Lung (tissue), 12 donors: Measurements from ENCODE around the gene HAUS6. TPM values are rescaled to one million over a fixed set of nuclear protein-coding genes. Genes with fewer than 3 reads are reported as not detected.
A peak's percentile ranks its signal among the peaks of the same experiment; 100 is the strongest.

Source experiments
- ATAC-seq: fragments of 200-7000 bp; cut with Tn5 transposase; one replicate; pipeline ENCODE4 v1.9.1; 2020; ENCODE audit warnings: moderate number of reproducible peaks; ENCODE audit not compliant: insufficient read depth, low FRiP score
- DNase-seq, 3 donors: peaks; one replicate each; pipeline ENCODE4 v3.0.0-alpha.2; 2013 to 2017
- H3K27ac ChIP-seq, 2 donors: one replicate each; pipeline ENCODE4 v1.5.1; 2013; ENCODE audit warnings: mild to moderate bottlenecking in 2 of 2, moderate library complexity in 2 of 2, control low read depth in 1 of 2, inconsistent platforms in 1 of 2, low read depth in 1 of 2, low read length in 1 of 2
- H3K27me3 ChIP-seq, 3 donors: one replicate each; pipeline ENCODE4 v1.5.1; 2013; ENCODE audit warnings: low read length in 2 of 3; ENCODE audit not compliant: control insufficient read depth in 3 of 3, insufficient read depth in 3 of 3
- H3K36me3 ChIP-seq, 4 donors: one replicate each; pipeline ENCODE4 v1.5.1; 2013; ENCODE audit warnings: low read length in 4 of 4, mild to moderate bottlenecking in 1 of 4, moderate library complexity in 1 of 4; ENCODE audit not compliant: control insufficient read depth in 4 of 4, insufficient read depth in 4 of 4
- H3K4me1 ChIP-seq, 5 donors: one replicate each; pipeline ENCODE4 v1.5.1; 2013; ENCODE audit warnings: low read length in 5 of 5, mild to moderate bottlenecking in 2 of 5, moderate library complexity in 1 of 5; ENCODE audit not compliant: control insufficient read depth in 5 of 5, insufficient read depth in 5 of 5
- H3K4me3 ChIP-seq: one replicate; pipeline ENCODE4 v1.5.1; 2013; ENCODE audit warnings: mild to moderate bottlenecking, control low read depth, moderate library complexity
- H3K9ac ChIP-seq, 2 donors: one replicate each; pipeline ENCODE4 v1.5.1; 2013; ENCODE audit warnings: low read length in 2 of 2, control low read depth in 1 of 2; ENCODE audit not compliant: insufficient read depth in 1 of 2
- H3K9me3 ChIP-seq, 4 donors: one replicate each; pipeline ENCODE4 v1.5.1; 2013; ENCODE audit warnings: low read length in 3 of 4, mild to moderate bottlenecking in 1 of 4, moderate library complexity in 1 of 4; ENCODE audit not compliant: control insufficient read depth in 4 of 4, insufficient read depth in 3 of 4
- WGBS, 2 donors: extraction: QIAGEN DNeasy Blood & Tissue Kit; methylation state at CpG; one replicate each; pipeline ENCODE4 v1.1.7; 2013; 5-methylcytosine and 5-hydroxymethylcytosine counted together
- polyA plus RNA-seq, 2 donors: library from polyadenylated mRNA; stranded (reverse); fragments of 200-250 nt; gene quantifications; one replicate each; pipeline ENCODE4 v1.2.1, GENCODE V29; 2013
- total RNA-seq, 2 donors: library from RNA; depleted of rRNA in 1 of 2; stranded (reverse); fragments of >200 nt in 1 of 2; gene quantifications; one replicate each; pipeline ENCODE4 v1.2.1, GENCODE V29; 2014 to 2021
- TF ChIP-seq, protein P1 (sequence below): IDR thresholded peaks from 2 replicates; pipeline ENCODE4 v1.5.1; 2012; ENCODE audit warnings: mild to moderate bottlenecking; ENCODE audit errors: control extremely low read depth, extremely low read depth
- donor health status: control.
- donor health status: control.
- donor health status: Bipolar disorder and iron deficiency.
- donor health status: healthy.
- donor health status: DM: yes; HTN: yes; CAD: no.

Gene HAUS6
- total and polyA plus RNA-seq, 4 donors, result 3.6 to 13.1 (median 5.7) TPM

DNA sequence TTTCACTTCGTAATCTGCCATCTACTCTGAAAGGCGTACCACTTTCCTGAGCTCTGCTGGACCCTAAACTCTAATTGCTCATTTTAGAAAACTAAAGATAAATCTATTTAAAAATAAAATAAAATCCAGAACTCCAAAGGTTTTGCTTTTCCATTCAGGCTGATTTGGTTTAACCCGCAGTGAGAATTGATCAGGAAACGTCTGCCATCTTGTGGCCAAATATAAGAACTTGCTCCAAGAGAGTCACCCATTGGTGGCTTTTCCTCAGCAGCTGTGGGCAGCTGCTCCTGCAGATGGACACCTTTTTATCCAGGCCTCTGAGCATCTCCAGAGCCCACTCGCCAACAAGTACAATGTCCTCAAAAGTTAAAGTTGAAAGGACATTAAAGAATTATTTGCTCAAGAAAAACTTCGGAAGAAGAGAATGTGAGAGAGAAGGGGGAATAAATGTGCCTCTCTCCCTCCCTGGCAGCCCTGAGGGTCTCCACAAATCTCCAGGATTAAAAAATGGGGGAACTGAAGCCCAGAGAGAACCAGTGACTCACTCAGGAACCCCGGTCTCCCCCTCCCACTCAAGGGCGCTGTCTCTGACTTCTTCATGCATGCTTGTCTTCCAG is 73.8 kb downstream of the HAUS6 start:
- Histone ChIP-seq H3K27me3 (no peaks in the 10 kb centered on the region), H3K4me1 (peaks cover 0 to 5% (median 0%) of the 10 kb centered on the region in 5 donors), H3K9ac (peak overlapping the region in 1 of 2 donors; percentile 58), H3K36me3 (no peaks in the 10 kb centered on the region), H3K9me3 (peaks cover 0 to 2% (median 0%) of the 10 kb centered on the region in 4 donors), H3K27ac (no peak overlapping the region), H3K4me3 (no peak overlapping the region)
- TF ChIP-seq, protein P1, sequence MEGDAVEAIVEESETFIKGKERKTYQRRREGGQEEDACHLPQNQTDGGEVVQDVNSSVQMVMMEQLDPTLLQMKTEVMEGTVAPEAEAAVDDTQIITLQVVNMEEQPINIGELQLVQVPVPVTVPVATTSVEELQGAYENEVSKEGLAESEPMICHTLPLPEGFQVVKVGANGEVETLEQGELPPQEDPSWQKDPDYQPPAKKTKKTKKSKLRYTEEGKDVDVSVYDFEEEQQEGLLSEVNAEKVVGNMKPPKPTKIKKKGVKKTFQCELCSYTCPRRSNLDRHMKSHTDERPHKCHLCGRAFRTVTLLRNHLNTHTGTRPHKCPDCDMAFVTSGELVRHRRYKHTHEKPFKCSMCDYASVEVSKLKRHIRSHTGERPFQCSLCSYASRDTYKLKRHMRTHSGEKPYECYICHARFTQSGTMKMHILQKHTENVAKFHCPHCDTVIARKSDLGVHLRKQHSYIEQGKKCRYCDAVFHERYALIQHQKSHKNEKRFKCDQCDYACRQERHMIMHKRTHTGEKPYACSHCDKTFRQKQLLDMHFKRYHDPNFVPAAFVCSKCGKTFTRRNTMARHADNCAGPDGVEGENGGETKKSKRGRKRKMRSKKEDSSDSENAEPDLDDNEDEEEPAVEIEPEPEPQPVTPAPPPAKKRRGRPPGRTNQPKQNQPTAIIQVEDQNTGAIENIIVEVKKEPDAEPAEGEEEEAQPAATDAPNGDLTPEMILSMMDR, result peak; percentile 43
- peak; percentile 70 to 89 (median 88) for DNase-seq
- 35 to 44% methylated on average over 8 of the region's 8 CpGs for WGBS, 2 donors
- no peak for ATAC-seq

DNA sequence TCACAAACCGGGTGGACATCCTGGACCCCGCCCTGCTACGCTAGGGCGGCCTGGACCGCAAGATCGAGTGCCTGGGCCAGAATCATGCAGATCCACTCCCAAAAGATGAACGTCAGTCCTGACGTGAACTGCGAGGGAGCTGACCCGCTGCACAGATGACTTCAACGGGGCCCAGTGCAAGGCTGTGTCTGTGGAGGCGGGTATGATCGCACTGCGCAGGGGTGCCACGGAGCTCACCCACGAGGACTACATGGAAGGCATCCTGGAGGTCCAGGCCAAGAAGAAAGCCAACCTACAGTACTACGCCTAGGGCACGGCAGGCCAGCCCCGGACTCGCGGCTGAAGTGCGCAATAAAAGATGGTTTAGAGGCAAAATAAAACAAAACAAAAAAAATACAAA is 74.9 kb downstream of the HAUS6 start:
- Histone ChIP-seq H3K4me3 (no peak overlapping the region), H3K9me3 (peaks cover 0 to 2% (median 0%) of the 10 kb centered on the region in 4 donors), H3K36me3 (no peaks in the 10 kb centered on the region), H3K4me1 (peaks cover 0 to 6% (median 0%) of the 10 kb centered on the region in 5 donors), H3K27ac (no peak overlapping the region), H3K9ac (no peak overlapping the region), H3K27me3 (no peaks in the 10 kb centered on the region)
- ATAC-seq (no peak), DNase-seq (no peak)
- WGBS, 2 donors, result 96% methylated on average over 22 of the region's 22 CpGs
- TF ChIP-seq, protein P1, result no peak

DNA sequence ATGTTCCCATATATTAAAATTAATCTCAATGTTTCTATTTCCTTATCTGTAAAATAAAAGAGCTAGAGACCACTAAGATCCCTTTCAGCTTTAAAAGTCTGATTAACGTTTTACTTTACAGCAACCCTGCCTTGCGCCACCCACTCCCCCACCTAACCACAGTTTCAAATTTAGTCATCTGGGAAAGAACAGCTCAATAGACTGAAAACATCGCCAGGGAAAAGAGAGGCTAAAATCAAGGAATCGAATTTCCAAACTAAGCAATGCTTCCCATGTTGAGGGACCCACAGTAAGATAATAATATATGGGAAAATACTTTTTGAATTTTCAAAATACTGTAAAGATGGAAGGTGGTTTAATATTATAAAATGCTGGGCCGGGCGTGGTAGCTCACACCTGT is 76.3 kb downstream of the HAUS6 start:
- no peak for DNase-seq
- Histone ChIP-seq H3K27ac (no peak overlapping the region), H3K27me3 (no peaks in the 10 kb centered on the region), H3K4me1 (peaks cover 0 to 9% (median 2%) of the 10 kb centered on the region in 5 donors), H3K36me3 (no peaks in the 10 kb centered on the region), H3K4me3 (no peak overlapping the region), H3K9ac (no peak overlapping the region), H3K9me3 (peaks cover 0 to 2% (median 0%) of the 10 kb centered on the region in 4 donors)
- no peak for ATAC-seq
- 87 to 90% methylated on average over 6 of the region's 6 CpGs for WGBS, 2 donors
- TF ChIP-seq, protein P1, result no peak

DNA sequence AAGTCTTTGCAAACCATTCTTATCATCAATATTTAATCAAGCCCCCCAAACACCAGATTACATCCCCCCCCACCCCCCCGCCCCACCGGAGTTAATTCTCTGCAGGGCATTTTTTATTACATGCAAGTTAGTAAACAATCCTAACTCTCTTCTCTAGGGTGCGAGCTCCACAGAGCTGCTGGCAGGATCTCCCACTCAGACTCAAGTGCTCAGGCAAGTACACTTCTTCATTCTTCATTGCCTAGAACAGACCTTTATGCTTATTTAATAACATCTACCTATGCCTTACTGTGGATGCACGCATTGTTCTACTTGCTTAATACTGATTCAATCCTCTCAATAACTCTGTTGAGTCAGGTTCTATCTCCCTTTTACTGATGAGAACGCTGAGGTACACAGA is 79.6 kb downstream of the HAUS6 start:
- no peak for DNase-seq
- WGBS, 2 donors, result 68 to 82% methylated on average over 5 of the region's 5 CpGs
- Histone ChIP-seq H3K4me1 (peaks cover 0 to 3% (median 2%) of the 10 kb centered on the region in 5 donors), H3K36me3 (no peaks in the 10 kb centered on the region), H3K27ac (no peak overlapping the region), H3K4me3 (no peak overlapping the region), H3K27me3 (no peaks in the 10 kb centered on the region), H3K9me3 (peaks cover 0 to 2% (median 0%) of the 10 kb centered on the region in 4 donors), H3K9ac (no peak overlapping the region)
- TF ChIP-seq, protein P1, result no peak
- no peak for ATAC-seq
